ENCODE data around the gene ACTL8. TPM values are rescaled to one million over a fixed set of nuclear protein-coding genes. Genes with fewer than 3 reads are reported as not detected.

ACTL8 gene
- total RNA-seq, 1 experiment from 2014 or later: 0.69 TPM

DNA sequence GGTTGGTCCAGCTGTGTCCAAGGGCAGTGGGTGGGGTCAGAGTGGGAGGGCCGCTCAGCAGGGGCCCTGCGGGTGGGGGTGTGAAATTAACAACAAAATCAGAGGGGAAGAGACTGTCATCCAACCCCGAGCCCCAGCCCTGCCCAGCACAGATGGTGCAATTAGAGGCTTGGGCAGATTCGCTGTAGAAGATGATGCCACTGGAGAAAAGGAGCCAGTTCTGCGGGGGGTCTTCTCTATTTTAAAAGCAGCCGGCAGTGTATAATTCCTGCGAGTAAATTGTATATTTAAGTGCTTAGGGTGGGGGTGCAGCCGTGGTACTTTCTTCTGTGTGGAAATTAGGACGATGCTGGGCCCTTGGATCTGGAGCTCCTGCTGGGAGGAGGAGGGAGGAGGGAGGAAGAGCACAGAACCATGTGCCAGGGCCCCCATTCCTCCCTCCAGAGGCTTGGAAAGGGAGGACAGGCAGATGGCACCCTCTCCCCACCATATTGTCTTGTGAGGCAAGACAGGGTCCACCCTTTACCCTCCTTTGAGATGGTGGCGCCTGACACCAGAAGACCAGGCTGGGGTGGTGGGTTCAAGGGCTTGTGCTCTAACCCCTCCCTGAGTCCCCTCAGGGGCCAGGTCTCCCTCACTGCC lies 89.2 kb downstream of the ACTL8 start:
- no peak for ATAC-seq
- no peak overlapping the region for H3K4me2 ChIP-seq (ENCODE audit: low read length)
- H3K9me3 ChIP-seq (ENCODE audit: control insufficient read depth in 1 of 2, insufficient read depth in 1 of 2, low read depth in 1 of 2, low read length in 2 of 2): no peaks in the 10 kb centered on the region
- H4K20me1 ChIP-seq (ENCODE audit: insufficient read depth): no peaks in the 10 kb centered on the region
- no peak overlapping the region for H3K4me3 ChIP-seq (replicated peaks in 1 of 2; ENCODE audit: low read depth in 1 of 2, low read length in 2 of 2)
- CTCF ChIA-PET: no interaction called here
- H3K9me2 ChIP-seq (ENCODE audit: insufficient read depth): no peaks in the 10 kb centered on the region
- BruUV-seq (replicated peaks): no TSS peak
- TF ChIP-seq TCF7L2 (IDR thresholded peaks at IDR 0.05; ENCODE audit: borderline replicate concordance, extremely low read depth, insufficient read depth, insufficient read length): no peak
- no peak for TF ChIP-seq EZH2 (IDR thresholded peaks at IDR 0.05)
- no peak for TF ChIP-seq POLR2AphosphoS5 (IDR thresholded peaks at IDR 0.05; ENCODE audit: low read depth, low read length)
- TF ChIP-seq EGR1 (IDR thresholded peaks at IDR 0.05; ENCODE audit: low read depth): no peak
- no peak for TF ChIP-seq CEBPB (IDR thresholded peaks at IDR 0.05; ENCODE audit: low read depth)
- TF ChIP-seq CBX3 (IDR thresholded peaks at IDR 0.05; ENCODE audit: low read depth): no peak
- no peak for TF ChIP-seq SP1 (IDR thresholded peaks at IDR 0.05; ENCODE audit: low read depth)
- TF ChIP-seq, protein P1, sequence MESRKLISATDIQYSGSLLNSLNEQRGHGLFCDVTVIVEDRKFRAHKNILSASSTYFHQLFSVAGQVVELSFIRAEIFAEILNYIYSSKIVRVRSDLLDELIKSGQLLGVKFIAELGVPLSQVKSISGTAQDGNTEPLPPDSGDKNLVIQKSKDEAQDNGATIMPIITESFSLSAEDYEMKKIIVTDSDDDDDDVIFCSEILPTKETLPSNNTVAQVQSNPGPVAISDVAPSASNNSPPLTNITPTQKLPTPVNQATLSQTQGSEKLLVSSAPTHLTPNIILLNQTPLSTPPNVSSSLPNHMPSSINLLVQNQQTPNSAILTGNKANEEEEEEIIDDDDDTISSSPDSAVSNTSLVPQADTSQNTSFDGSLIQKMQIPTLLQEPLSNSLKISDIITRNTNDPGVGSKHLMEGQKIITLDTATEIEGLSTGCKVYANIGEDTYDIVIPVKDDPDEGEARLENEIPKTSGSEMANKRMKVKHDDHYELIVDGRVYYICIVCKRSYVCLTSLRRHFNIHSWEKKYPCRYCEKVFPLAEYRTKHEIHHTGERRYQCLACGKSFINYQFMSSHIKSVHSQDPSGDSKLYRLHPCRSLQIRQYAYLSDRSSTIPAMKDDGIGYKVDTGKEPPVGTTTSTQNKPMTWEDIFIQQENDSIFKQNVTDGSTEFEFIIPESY (IDR thresholded peaks at IDR 0.05; ENCODE audit: extremely low read depth, insufficient replicate concordance, low read length): no peak
- no peak for TF ChIP-seq ELF1 (IDR thresholded peaks at IDR 0.05; ENCODE audit: borderline replicate concordance, low read depth)
- TF ChIP-seq, protein P2, sequence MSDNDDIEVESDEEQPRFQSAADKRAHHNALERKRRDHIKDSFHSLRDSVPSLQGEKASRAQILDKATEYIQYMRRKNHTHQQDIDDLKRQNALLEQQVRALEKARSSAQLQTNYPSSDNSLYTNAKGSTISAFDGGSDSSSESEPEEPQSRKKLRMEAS (IDR thresholded peaks at IDR 0.05): no peak
- TF ChIP-seq JUND (IDR thresholded peaks at IDR 0.05): no peak
- TF ChIP-seq ZFX (IDR thresholded peaks at IDR 0.05): no peak
- TF ChIP-seq, protein P3, sequence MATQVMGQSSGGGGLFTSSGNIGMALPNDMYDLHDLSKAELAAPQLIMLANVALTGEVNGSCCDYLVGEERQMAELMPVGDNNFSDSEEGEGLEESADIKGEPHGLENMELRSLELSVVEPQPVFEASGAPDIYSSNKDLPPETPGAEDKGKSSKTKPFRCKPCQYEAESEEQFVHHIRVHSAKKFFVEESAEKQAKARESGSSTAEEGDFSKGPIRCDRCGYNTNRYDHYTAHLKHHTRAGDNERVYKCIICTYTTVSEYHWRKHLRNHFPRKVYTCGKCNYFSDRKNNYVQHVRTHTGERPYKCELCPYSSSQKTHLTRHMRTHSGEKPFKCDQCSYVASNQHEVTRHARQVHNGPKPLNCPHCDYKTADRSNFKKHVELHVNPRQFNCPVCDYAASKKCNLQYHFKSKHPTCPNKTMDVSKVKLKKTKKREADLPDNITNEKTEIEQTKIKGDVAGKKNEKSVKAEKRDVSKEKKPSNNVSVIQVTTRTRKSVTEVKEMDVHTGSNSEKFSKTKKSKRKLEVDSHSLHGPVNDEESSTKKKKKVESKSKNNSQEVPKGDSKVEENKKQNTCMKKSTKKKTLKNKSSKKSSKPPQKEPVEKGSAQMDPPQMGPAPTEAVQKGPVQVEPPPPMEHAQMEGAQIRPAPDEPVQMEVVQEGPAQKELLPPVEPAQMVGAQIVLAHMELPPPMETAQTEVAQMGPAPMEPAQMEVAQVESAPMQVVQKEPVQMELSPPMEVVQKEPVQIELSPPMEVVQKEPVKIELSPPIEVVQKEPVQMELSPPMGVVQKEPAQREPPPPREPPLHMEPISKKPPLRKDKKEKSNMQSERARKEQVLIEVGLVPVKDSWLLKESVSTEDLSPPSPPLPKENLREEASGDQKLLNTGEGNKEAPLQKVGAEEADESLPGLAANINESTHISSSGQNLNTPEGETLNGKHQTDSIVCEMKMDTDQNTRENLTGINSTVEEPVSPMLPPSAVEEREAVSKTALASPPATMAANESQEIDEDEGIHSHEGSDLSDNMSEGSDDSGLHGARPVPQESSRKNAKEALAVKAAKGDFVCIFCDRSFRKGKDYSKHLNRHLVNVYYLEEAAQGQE (IDR thresholded peaks at IDR 0.05; ENCODE audit: low read depth): no peak
- TF ChIP-seq ZNF274 (IDR thresholded peaks at IDR 0.05; ENCODE audit: low read depth, low read length): no peak
- TF ChIP-seq FOSL1 (IDR thresholded peaks at IDR 0.05; ENCODE audit: low read depth): no peak
- TF ChIP-seq EZH2phosphoT487 (IDR thresholded peaks at IDR 0.05; ENCODE audit: borderline replicate concordance): no peak
- TF ChIP-seq RAD21 (IDR thresholded peaks at IDR 0.05; ENCODE audit: low read depth): no peak
- TF ChIP-seq POLR2A (IDR thresholded peaks at IDR 0.05; ENCODE audit: borderline replicate concordance, extremely low read depth, insufficient read depth, insufficient read length): no peak
- TF ChIP-seq, protein P4, sequence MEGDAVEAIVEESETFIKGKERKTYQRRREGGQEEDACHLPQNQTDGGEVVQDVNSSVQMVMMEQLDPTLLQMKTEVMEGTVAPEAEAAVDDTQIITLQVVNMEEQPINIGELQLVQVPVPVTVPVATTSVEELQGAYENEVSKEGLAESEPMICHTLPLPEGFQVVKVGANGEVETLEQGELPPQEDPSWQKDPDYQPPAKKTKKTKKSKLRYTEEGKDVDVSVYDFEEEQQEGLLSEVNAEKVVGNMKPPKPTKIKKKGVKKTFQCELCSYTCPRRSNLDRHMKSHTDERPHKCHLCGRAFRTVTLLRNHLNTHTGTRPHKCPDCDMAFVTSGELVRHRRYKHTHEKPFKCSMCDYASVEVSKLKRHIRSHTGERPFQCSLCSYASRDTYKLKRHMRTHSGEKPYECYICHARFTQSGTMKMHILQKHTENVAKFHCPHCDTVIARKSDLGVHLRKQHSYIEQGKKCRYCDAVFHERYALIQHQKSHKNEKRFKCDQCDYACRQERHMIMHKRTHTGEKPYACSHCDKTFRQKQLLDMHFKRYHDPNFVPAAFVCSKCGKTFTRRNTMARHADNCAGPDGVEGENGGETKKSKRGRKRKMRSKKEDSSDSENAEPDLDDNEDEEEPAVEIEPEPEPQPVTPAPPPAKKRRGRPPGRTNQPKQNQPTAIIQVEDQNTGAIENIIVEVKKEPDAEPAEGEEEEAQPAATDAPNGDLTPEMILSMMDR (IDR thresholded peaks at IDR 0.05 in 2 of 3, conservative IDR thresholded peaks at IDR 0.05 in 1 of 3; ENCODE audit: borderline replicate concordance in 1 of 3, insufficient read depth in 1 of 3, low read depth in 2 of 3, low read length in 2 of 3): no peak
- TF ChIP-seq SIN3A (IDR thresholded peaks at IDR 0.05; ENCODE audit: low read depth): no peak
- peaks cover 18% of the 10 kb centered on the region for H3K27me3 ChIP-seq (ENCODE audit: insufficient read depth, low read length)
- RAD21 ChIA-PET (ENCODE audit: low non-redundant PET in 1 of 2, low total read pairs in 2 of 2, uncharacterized antibody in 2 of 2, unreplicated experiment in 2 of 2): no interaction called here
- H3K79me2 ChIP-seq (ENCODE audit: insufficient read depth, low read length): no peaks in the 10 kb centered on the region
- DNase-seq (ENCODE audit: low read depth, low spot score): no peak
- POLR2A ChIA-PET: no interaction called here
- H2AFZ ChIP-seq (ENCODE audit: low read depth, low read length, poor library complexity, severe bottlenecking): no peak overlapping the region
- intact Hi-C loops (cut with micrococcal nuclease): no loop called here
- H3K9ac ChIP-seq (ENCODE audit: low read length): no peak overlapping the region
- no peaks in the 10 kb centered on the region for H3K36me3 ChIP-seq (ENCODE audit: control insufficient read depth in 1 of 2, insufficient read depth in 2 of 2, low read length in 2 of 2)
- H3K27ac ChIP-seq (ENCODE audit: low read depth, low read length): no peak overlapping the region
- H3K4me1 ChIP-seq (ENCODE audit: control insufficient read depth in 1 of 2, insufficient read depth in 2 of 2, low read length in 2 of 2): no peaks in the 10 kb centered on the region
